Activated CD8-positive, alpha-beta memory T cell treated with anti-CD3 and anti-CD28 coated beads, Interleukin-2, amount 10 ng/mL, durations not matched to agents 7 days and 5 days (primary cell): ENCODE measurements around the gene CPSF2. TPM values are rescaled to one million over a fixed set of nuclear protein-coding genes. Genes with fewer than 3 reads are reported as not detected.

Experiments
- ATAC-seq: fragments of 150-1000 bp; cut with Tn5 transposase; one replicate; pipeline ENCODE4 v1.10.0; 2021; ENCODE audit warnings: moderate library complexity
- CTCF ChIA-PET: fragments of 350-600 bp; sonication (Branson Sonifier 250); formaldehyde crosslinking; loops from one replicate; lab custom pipeline; 2021; ENCODE audit warnings: antibody characterized with exemption; lab: Charles Lee
- DNase-seq: peaks from one replicate; pipeline ENCODE4 v3.0.0-alpha.2; 2020
- H3K27ac Mint-ChIP-seq: one replicate; pipeline ENCODE4 v1.8.0; 2021; ENCODE audit warnings: mild to moderate bottlenecking, mixed read lengths
- H3K27me3 Mint-ChIP-seq: one replicate; pipeline ENCODE4 v1.8.0; 2021; ENCODE audit warnings: mixed read lengths
- H3K36me3 Mint-ChIP-seq: one replicate; pipeline ENCODE4 v1.8.0; 2021; ENCODE audit warnings: mild to moderate bottlenecking, mixed read lengths
- H3K4me1 Mint-ChIP-seq: one replicate; pipeline ENCODE4 v1.8.0; 2021; ENCODE audit warnings: mixed read lengths
- H3K4me3 Mint-ChIP-seq: one replicate; pipeline ENCODE4 v1.8.0; 2021; ENCODE audit warnings: mild to moderate bottlenecking, moderate library complexity, mixed read lengths
- H3K9me3 Mint-ChIP-seq: one replicate; pipeline ENCODE4 v1.8.0; 2022; ENCODE audit warnings: low read depth, mixed read lengths
- total RNA-seq, 2 experiments: library from RNA; stranded (reverse); gene quantifications; one replicate each; pipeline ENCODE4 v1.2.3, GENCODE V29; 2021

Gene CPSF2
- total RNA-seq, 2 experiments from 2014 or later: 75.5 to 107 TPM

GRCh38 chr14:92121207-92121669 lies 531 bp upstream of the CPSF2 start:
- Mint-ChIP-seq H3K36me3 (peaks cover 38% of the 10 kb centered on the region), H3K27ac (peak overlapping the region; percentile 100), H3K27me3 (no peaks in the 10 kb centered on the region), H3K9me3 (no peaks in the 10 kb centered on the region), H3K4me3 (peak overlapping the region; percentile 97), H3K4me1 (peaks cover 48% of the 10 kb centered on the region)
- CTCF ChIA-PET: interaction anchor here (0.6 to 8.8 kb wide), 6 partner anchors 8 to 569 kb away, joined by 3 to 145 read pairs (median 4); partner anchors contain the start of genes ATXN3, TC2N and TRIP11
- DNase-seq (no peak), ATAC-seq (peak; percentile 37)

- ATAC-seq (peak; percentile 6), DNase-seq (no peak)
- Mint-ChIP-seq H3K4me3 (peak overlapping the region; percentile 97), H3K27ac (peak overlapping the region; percentile 100), H3K4me1 (peaks cover 56% of the 10 kb centered on the region), H3K9me3 (no peaks in the 10 kb centered on the region), H3K36me3 (peaks cover 41% of the 10 kb centered on the region), H3K27me3 (no peaks in the 10 kb centered on the region)
- CTCF ChIA-PET: interaction anchor here (0.8 to 8.8 kb wide), 5 partner anchors 13 to 255 kb away, joined by 3 to 145 read pairs (median 3); partner anchors contain the start of genes ATXN3, TC2N and TRIP11
Measured at GRCh38 chr14:92122351-92122677, 545 bp downstream of the CPSF2 start.

- no peaks in the 10 kb centered on the region for H3K27me3 Mint-ChIP-seq
- peak overlapping the region; percentile 100 for H3K27ac Mint-ChIP-seq
- no peak for DNase-seq
- H3K36me3 Mint-ChIP-seq: peaks cover 42% of the 10 kb centered on the region
- CTCF ChIA-PET: interaction anchor here (3.1 to 8.8 kb wide), 2 partner anchors 13 to 15 kb away, joined by 12 to 145 read pairs; partner anchors contain the start of gene ATXN3
- peaks cover 61% of the 10 kb centered on the region for H3K4me1 Mint-ChIP-seq
- no peaks in the 10 kb centered on the region for H3K9me3 Mint-ChIP-seq
- peak overlapping the region; percentile 97 for H3K4me3 Mint-ChIP-seq
- no peak for ATAC-seq
Measured at GRCh38 chr14:92122761-92123160, 992 bp downstream of the CPSF2 start.

- no peak overlapping the region for H3K4me3 Mint-ChIP-seq
- peaks cover 36% of the 10 kb centered on the region for H3K36me3 Mint-ChIP-seq
- no peak overlapping the region for H3K27ac Mint-ChIP-seq
- CTCF ChIA-PET: interaction anchor here (1.0 to 2.2 kb wide), 4 partner anchors 11 to 556 kb away, joined by 3 to 12 read pairs (median 5); partner anchors contain the start of gene CPSF2
- H3K4me1 Mint-ChIP-seq: no peaks in the 10 kb centered on the region
- H3K9me3 Mint-ChIP-seq: no peaks in the 10 kb centered on the region
- H3K27me3 Mint-ChIP-seq: no peaks in the 10 kb centered on the region
- DNase-seq: no peak
- no peak for ATAC-seq
Measured at GRCh38 chr14:92134456-92134855, 12.7 kb downstream of the CPSF2 start.

- Mint-ChIP-seq H3K9me3 (no peaks in the 10 kb centered on the region), H3K27me3 (no peaks in the 10 kb centered on the region), H3K4me3 (no peak overlapping the region), H3K27ac (no peak overlapping the region), H3K36me3 (peaks cover 36% of the 10 kb centered on the region), H3K4me1 (no peaks in the 10 kb centered on the region)
- CTCF ChIA-PET: interaction anchor here (1.0 to 2.2 kb wide), 8 partner anchors 9 to 555 kb away, joined by 3 to 12 read pairs (median 4); partner anchors contain the start of genes ATXN3 and CPSF2
- DNase-seq (no peak), ATAC-seq (no peak)
Measured at GRCh38 chr14:92135269-92135668, 13.5 kb downstream of the CPSF2 start.

GRCh38 chr14:92143309-92143708 lies 21.5 kb downstream of the CPSF2 start:
- H3K4me3 Mint-ChIP-seq: no peak overlapping the region
- CTCF ChIA-PET: no interaction called here
- H3K36me3 Mint-ChIP-seq: peaks cover 51% of the 10 kb centered on the region
- H3K27ac Mint-ChIP-seq: no peak overlapping the region
- no peaks in the 10 kb centered on the region for H3K9me3 Mint-ChIP-seq
- ATAC-seq: no peak
- peaks cover under 1% of the 10 kb centered on the region for H3K4me1 Mint-ChIP-seq
- H3K27me3 Mint-ChIP-seq: no peaks in the 10 kb centered on the region
- DNase-seq: no peak

GRCh38 chr14:92143962-92144361 lies 22.2 kb downstream of the CPSF2 start:
- ATAC-seq (no peak), DNase-seq (no peak)
- Mint-ChIP-seq H3K9me3 (no peaks in the 10 kb centered on the region), H3K4me1 (peaks cover 2% of the 10 kb centered on the region), H3K27ac (no peak overlapping the region), H3K36me3 (peaks cover 50% of the 10 kb centered on the region), H3K27me3 (no peaks in the 10 kb centered on the region), H3K4me3 (no peak overlapping the region)
- CTCF ChIA-PET: no interaction called here

- H3K36me3 Mint-ChIP-seq: peaks cover 54% of the 10 kb centered on the region
- no peak overlapping the region for H3K27ac Mint-ChIP-seq
- H3K27me3 Mint-ChIP-seq: no peaks in the 10 kb centered on the region
- CTCF ChIA-PET: no interaction called here
- H3K4me3 Mint-ChIP-seq: no peak overlapping the region
- DNase-seq (no peak), ATAC-seq (no peak)
- H3K4me1 Mint-ChIP-seq: peaks cover 2% of the 10 kb centered on the region
- no peaks in the 10 kb centered on the region for H3K9me3 Mint-ChIP-seq
Measured at GRCh38 chr14:92144708-92145107, 22.9 kb downstream of the CPSF2 start.

GRCh38 chr14:92153581-92153980 lies 31.8 kb downstream of the CPSF2 start:
- CTCF ChIA-PET: interaction anchor here (0.9 kb wide), 1 partner anchor 32 kb away, joined by 3 read pairs; the partner anchor contains the start of genes CPSF2 and NDUFB1
- ATAC-seq: no peak

GRCh38 chr14:92154283-92154942 lies 32.6 kb downstream of the CPSF2 start:
- CTCF ChIA-PET: interaction anchor here (0.9 to 1.0 kb wide), 2 partner anchors 21 to 33 kb away, joined by 3 to 4 read pairs; partner anchors contain the start of genes CPSF2 and NDUFB1
- Mint-ChIP-seq H3K4me3 (no peak overlapping the region), H3K27me3 (no peaks in the 10 kb centered on the region), H3K27ac (no peak overlapping the region), H3K9me3 (no peaks in the 10 kb centered on the region), H3K4me1 (peaks cover 12% of the 10 kb centered on the region), H3K36me3 (peaks cover 39% of the 10 kb centered on the region)
- DNase-seq (no peak), ATAC-seq (no peak)

More at GRCh38 chr14:92153581-92153980, 31.8 kb downstream of the CPSF2 start:
- H3K4me3 Mint-ChIP-seq: no peak overlapping the region
- H3K36me3 Mint-ChIP-seq: peaks cover 39% of the 10 kb centered on the region
- H3K9me3 Mint-ChIP-seq: no peaks in the 10 kb centered on the region
- H3K27me3 Mint-ChIP-seq: no peaks in the 10 kb centered on the region
- H3K27ac Mint-ChIP-seq: no peak overlapping the region
- peaks cover 12% of the 10 kb centered on the region for H3K4me1 Mint-ChIP-seq
- DNase-seq: no peak

GRCh38 chr14:92160619-92161018 lies 38.9 kb downstream of the CPSF2 start:
- Mint-ChIP-seq H3K36me3 (peaks cover 71% of the 10 kb centered on the region), H3K9me3 (peaks cover 3% of the 10 kb centered on the region), H3K27ac (no peak overlapping the region), H3K27me3 (no peaks in the 10 kb centered on the region), H3K4me3 (no peak overlapping the region), H3K4me1 (peaks cover 9% of the 10 kb centered on the region)
- DNase-seq (no peak), ATAC-seq (no peak)
- CTCF ChIA-PET: no interaction called here

GRCh38 chr14:92161521-92161920 lies 39.8 kb downstream of the CPSF2 start:
- DNase-seq: no peak
- ATAC-seq: no peak
- peaks cover 9% of the 10 kb centered on the region for H3K4me1 Mint-ChIP-seq
- H3K27ac Mint-ChIP-seq: no peak overlapping the region
- H3K9me3 Mint-ChIP-seq: peaks cover 3% of the 10 kb centered on the region
- H3K27me3 Mint-ChIP-seq: no peaks in the 10 kb centered on the region
- no peak overlapping the region for H3K4me3 Mint-ChIP-seq
- CTCF ChIA-PET: no interaction called here
- peaks cover 69% of the 10 kb centered on the region for H3K36me3 Mint-ChIP-seq

GRCh38 chr14:92164958-92165357 lies 43.2 kb downstream of the CPSF2 start:
- Mint-ChIP-seq H3K27me3 (no peaks in the 10 kb centered on the region), H3K4me1 (no peaks in the 10 kb centered on the region), H3K4me3 (no peak overlapping the region), H3K36me3 (peaks cover 63% of the 10 kb centered on the region), H3K9me3 (peaks cover 3% of the 10 kb centered on the region), H3K27ac (no peak overlapping the region)
- CTCF ChIA-PET: no interaction called here
- no peak for DNase-seq
- ATAC-seq: no peak

GRCh38 chr14:92173668-92174067 lies 51.9 kb downstream of the CPSF2 start:
- H3K9me3 Mint-ChIP-seq: peaks cover 2% of the 10 kb centered on the region
- DNase-seq (no peak), ATAC-seq (no peak)
- H3K36me3 Mint-ChIP-seq: peaks cover 1% of the 10 kb centered on the region
- no peak overlapping the region for H3K4me3 Mint-ChIP-seq
- no peaks in the 10 kb centered on the region for H3K27me3 Mint-ChIP-seq
- H3K4me1 Mint-ChIP-seq: no peaks in the 10 kb centered on the region
- CTCF ChIA-PET: no interaction called here
- H3K27ac Mint-ChIP-seq: no peak overlapping the region
